HG03060 (cell line): ENCODE results near the gene CALU.

ENCODE experiments used
- ATAC-seq: cut with Tn5 transposase; IDR thresholded peaks from one replicate; pipeline ENCODE4 v1.9.1; 2021; ENCODE audit warnings: low read depth, moderate number of reproducible peaks; ENCODE audit not compliant: unreplicated experiment

CALU gene

DNA sequence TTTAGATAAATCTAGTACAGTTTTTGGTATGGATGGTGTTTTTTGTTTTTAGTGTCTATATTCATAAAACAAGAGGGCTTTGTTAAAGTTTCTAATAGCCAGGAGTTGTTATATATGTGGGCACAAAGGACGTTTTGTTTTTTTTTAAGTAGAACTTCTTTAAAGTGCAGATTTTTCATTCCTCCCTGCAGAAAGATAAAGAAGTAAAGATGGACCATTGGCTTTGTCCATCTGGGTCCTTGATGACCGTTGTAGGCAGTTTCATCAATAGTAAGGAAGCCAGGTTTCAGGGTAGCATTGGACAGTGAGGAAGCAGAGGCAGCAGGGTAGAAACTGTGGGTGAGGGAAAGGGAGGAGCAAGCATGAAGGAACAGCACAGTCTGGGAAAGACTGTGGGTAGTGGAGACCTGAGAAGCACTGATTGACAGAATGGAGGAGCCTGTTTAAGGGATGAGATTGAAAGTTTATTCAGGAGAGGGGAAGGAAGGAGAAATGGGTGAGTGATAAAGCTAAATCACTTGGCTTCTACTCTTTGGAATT, 5.3 kb downstream of the CALU start:
- ATAC-seq = no peak

DNA sequence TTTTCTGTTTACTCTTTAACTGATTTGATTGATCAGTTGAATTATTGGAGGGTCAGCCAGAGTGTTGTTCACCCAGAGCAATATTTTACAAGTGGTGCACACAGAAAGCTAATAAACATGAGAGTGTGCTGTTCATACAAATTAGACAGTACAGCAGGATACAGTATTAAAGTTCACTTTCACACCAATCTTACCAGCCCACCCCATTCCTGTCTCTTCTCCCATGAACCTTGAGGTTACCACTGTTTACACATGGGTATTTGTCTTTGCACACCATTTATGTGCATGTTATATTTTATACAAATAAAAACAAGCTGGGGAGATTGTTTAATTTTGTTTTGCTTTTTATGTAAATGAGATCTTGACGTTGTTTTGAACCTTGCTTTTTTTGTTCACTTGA, 6.5 kb downstream of the CALU start:
- ATAC-seq = no peak

DNA sequence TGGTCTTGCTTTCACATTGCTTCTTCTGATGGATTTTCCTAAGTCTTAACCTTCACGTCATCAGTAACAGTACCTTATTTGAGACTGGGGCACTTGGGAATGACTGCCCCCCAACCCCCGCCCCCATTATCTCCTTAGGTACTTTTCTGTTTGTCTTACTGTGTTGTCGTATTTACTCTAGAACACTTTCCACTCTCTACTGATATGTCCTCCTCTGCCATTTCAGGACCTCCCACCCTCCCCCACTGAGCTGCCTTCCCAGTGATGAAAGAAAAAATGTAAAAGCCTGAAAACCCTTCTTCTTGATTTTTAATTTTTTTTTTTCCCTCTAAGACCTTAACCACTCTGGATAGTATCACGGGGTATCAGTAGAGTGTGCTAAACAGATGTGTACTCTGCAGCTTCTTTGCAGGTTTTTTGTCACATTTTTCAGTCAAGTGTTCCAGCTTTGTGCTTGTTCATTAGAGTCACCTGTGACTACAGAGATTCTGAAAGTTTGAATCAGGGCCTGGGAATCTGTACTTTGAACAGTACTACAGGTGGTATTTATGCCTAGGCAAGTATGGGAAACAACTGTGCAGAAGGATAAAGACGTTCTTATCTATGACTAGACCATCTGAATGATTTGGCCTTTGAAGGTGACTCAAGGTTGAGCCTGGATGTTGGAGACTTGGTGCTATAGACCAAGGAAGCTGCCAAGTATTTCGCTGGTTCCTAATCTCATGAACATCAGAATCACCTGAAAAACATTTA, 8.3 kb downstream of the CALU start:
- ATAC-seq = no peak

DNA sequence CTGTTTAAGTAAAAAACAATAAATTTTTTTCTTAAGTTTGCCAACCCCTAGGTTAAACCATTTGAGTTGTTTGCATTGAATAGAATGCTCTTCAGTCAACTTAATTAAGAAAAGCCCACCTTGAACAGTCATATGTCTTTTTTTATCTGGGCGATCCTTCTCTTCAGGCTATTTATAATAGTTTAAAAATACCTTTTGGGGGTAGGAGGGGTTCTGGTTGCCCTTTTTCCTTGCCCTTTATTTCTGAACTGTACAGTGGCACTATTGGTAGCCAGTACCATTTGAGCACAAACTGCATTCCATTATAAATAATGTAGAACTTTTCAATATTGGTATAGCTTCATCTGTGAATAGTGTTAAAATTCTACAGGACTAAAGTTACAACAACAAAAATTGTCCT, 13.1 kb downstream of the CALU start:
- ATAC-seq = no peak

DNA sequence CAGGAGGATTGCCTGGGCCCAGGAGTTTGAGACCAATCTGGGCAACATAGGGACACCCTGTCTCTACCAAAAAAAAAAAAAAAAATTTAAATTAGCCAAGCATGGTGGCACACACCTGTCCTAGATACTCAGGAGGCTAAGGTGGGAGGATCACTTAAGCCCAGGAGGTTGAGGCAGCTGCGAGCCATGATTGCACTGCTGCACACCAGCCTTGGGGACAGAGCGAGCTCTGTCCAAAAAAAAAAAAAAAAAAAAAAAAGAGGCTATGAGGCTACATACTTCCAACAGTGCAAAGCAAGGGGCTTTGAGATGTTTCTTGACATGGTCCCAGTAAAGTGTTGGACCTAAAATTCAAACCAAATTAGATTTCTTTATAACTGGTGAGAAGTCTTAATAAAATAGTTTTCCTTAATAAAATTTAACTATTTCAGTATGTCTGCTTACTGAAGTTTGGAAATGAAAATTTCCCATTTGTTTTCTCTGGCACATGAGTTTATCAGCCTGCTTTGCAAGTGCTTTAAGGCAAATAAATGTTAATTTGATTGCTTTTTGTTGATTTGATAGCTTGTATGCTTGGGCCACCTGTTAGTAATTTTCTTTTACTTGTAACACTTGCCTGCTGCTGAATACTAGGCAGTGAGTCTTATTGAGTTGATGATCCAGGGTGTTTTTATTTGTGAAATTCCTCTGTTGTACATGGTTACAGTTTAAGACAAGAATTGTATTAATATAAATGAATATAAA, 16.1 kb downstream of the CALU start:
- ATAC-seq = no peak

DNA sequence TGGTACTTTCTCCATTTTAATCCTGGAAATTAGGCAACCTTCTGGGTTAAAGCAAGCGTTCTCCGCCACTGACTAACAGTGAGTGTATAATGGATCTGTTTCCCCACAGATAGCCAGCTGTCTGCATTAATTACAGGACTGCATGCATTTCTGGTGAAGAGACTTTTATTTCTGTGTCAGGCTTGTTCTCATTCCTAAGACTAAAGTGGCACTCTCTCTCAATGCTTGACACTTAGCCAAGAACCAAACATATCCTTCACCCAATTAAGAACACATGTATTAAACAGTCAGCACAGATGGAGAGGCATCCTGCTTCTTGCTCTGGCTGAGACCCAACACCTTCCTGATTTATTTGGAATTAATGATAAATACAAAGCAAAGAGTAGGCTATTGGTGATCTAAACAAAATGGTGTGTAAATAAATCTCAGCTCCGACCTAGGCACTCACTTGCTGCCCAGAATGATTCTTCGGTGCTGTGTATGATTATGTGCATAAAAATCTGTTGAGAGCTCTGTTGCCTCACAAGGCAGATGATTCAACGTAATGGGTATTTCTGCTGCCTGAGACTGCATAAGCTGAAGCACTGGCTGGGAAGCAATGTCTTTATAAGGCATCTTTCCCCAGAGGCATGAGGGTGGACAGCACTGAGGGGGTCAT, 16.8 kb downstream of the CALU start:
- no peak for ATAC-seq

DNA sequence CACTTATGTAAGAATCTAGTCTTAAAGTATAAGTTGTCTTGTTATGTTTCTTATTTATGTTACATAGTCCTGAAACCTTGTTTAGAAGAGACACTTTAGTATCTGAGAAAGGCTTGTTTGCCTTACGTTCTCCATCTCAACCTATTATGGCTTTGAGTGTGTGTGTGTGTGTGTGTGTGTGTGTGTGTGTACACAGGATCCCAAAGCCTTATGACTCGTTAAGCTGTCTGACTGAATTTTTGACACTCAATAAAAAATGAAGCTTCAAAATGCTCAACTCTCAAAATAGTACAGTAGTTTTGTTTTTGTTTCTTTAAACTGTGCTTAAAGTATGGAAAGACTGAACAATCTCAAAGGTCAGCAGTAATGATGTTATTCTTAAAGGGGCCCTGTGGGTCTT, 18.0 kb downstream of the CALU start:
- ATAC-seq = no peak

DNA sequence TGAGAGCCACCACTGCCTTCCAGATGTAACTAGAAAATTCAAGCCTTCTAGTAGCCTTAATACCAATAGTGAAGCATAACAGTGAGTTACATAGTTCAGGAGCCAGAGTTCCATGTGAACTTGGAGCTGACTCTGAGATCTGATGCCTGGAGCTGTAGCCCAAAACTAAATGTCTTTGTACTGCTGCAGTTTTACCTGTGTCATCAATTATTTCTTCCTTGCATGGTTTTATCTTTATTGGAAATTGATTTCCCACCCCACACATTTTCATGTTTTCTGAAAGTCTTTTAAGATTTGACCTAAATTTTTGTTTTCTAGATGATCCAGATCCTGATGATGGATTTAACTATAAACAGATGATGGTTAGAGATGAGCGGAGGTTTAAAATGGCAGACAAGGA, 19.4 kb downstream of the CALU start:
- ATAC-seq = no peak

DNA sequence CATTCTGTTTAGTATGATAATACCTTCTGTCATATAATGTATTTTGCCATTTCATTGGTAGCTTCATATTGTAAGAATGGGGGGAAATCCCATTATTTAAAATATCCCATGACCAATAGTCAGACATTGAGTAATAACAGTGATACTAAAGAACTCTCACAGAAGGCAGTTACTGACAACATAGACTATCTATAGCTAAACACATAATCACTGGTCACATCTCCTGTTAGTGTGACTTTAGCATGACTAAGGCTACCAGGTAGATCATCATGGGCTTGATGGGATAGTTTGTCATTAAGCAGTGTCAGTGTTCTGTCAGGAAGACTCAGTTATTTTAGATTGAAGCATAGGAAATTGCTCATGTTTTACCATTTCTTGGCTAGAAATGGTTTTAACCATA, 20.1 kb downstream of the CALU start:
- ATAC-seq = no peak

DNA sequence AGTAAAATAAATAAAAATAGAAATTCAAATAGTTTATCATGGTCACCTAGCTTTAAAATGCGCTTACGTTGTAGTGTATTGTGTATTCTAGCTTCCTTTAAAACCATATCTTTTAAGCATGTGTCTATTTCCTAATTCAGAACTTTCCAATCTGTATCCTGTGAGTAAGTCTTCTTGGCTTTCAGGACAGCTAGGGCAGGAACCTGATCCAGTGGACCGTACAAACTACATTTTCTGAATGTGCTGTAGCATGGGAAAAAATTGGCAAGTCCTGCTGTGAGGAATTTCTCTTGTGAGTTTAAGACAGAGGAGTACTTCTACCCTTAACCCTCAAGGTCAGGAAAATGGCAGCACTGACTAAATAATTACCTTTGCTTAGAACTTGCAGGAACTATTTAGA, 24.4 kb downstream of the CALU start:
- ATAC-seq = no peak

DNA sequence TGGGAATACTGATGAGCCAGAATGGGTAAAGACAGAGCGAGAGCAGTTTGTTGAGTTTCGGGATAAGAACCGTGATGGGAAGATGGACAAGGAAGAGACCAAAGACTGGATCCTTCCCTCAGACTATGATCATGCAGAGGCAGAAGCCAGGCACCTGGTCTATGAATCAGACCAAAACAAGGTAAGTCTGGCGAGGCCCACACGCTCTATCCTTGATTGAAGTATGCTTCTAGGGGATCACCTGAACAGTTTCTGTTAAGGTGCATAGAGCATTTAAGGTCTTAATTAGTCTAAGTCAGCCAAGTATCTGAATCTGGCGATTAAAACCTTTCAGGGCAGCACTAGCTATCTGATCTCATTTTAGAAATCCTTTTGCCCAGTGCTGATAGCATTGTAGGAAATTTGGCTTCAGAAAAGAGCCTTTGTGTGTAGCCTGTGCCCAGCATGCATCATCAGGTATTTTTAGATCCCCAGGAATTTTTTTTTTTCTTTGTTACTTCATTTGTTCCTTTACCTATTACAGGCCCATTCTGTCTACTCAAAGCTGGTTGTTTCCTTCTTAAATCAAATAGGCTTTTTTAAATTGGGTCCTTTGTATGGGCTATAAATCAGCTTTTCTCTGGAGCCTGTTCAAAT, 28.4 kb downstream of the CALU start:
- no peak for ATAC-seq

DNA sequence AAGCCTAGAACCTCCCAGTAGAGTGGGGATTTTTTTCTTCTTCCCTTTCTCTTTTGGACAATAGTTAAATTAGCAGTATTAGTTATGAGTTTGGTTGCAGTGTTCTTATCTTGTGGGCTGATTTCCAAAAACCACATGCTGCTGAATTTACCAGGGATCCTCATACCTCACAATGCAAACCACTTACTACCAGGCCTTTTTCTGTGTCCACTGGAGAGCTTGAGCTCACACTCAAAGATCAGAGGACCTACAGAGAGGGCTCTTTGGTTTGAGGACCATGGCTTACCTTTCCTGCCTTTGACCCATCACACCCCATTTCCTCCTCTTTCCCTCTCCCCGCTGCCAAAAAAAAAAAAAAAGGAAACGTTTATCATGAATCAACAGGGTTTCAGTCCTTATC, 31.1 kb downstream of the CALU start:
- no peak for ATAC-seq

DNA sequence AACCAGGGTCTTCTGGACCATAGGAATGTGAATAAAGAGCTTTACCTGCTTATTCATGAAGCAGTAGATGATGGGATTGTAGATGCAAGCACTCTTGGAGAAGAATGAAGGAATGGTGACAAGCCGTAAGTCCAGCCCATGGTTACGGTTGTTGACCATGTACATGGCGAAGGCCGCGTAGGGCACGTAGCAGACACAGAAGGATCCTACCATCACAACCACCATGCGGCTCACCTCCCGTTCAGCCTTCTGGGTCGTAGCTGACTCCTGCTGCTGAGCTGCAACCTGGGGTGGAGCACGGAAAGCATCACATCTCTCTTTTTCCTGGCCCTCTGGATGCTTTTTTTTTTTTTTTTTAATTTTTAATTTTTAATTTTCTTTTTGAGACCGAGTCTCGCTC, 34.4 kb downstream of the CALU start:
- no peak for ATAC-seq

DNA sequence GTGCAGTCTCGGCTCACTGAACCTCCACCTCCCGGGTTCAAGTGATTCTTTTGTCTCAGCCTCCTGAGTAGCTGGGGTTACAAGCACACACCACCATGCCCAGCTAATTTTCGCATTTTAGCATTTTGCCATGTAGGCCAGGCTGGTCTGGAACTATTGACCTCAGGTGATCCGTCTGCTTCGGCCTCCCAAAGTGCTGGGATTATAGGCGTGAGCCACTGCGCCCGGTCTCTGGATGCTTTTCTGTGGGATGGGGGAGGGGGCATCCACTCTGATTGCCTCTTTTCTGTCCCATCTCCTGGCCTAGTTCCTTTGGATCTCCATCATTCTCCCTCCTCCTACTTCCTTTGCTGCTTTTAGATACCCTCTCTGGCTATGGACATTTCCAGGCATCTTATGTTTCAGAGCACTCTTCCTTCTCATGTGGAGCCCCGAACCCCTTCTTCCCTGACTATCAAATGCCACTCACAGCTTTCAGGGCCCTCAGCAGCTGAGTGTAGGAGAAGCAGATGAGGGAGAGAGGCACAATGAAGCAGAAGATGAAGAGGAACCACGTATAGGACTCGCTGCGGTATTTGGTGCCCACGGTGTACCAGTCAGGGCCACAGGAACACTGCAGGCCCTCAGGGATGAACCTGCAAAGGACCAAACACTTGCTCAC, 35.0 kb downstream of the CALU start:
- ATAC-seq = no peak

DNA sequence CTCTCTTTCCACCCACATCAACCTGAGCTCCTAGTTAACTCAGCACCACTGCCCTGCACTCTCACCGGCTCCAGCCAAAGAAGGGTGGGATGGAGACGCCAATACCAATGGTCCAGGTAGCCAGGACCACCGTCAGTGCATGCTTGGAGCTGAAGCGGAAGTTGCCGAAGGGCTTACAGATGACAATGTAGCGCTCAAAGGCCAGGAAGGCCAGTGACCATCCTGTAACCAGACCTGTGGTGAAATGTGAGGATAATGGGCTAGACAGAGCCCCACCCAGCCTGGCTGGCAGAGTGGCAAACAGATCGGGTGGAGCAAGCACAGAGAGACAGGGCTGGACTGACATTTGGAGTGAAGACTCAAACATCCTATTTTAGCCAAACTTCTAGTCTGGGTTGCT, 35.8 kb downstream of the CALU start:
- no peak for ATAC-seq

DNA sequence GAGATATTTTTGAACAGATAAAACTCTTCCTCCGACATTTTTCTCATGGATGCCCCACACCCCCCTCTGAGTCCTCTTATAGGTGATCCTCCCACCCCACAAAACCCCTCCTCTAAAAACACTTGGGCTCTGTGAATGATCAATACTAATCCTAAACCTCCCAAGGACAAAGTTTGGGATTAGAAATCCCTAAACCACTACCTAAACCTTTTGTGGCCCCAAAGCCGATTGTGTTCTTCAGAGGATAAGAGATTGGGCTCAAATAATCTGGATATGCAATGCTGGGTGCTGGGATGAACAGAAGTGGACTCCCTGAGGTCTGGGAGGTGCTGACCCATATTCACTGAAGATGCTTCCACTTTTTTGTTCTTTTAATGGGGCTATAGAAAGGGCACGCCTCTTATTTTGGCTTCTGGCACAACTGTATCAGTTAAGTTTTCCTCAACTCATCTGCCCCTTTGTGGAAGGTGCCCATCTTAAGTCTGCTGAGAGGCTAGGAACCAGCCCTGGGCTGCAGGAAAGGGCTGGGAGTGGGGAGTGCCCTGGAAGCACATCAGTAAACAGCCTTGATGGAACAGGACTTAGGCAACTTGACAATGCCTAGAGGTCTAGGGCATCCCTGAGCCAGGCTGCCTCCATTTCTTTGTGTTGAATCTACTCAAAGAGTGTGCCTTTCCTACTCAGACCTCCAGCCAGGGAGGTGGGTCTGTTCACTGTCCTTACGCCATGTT, 36.8 kb downstream of the CALU start, which contains the start of gene OPN1SW:
TSS of gene OPN1SW (minus strand) at position 51 of the 731 bp plus-strand sequence. CDS start at position 38, 13 bp downstream.
- ATAC-seq = no peak

DNA sequence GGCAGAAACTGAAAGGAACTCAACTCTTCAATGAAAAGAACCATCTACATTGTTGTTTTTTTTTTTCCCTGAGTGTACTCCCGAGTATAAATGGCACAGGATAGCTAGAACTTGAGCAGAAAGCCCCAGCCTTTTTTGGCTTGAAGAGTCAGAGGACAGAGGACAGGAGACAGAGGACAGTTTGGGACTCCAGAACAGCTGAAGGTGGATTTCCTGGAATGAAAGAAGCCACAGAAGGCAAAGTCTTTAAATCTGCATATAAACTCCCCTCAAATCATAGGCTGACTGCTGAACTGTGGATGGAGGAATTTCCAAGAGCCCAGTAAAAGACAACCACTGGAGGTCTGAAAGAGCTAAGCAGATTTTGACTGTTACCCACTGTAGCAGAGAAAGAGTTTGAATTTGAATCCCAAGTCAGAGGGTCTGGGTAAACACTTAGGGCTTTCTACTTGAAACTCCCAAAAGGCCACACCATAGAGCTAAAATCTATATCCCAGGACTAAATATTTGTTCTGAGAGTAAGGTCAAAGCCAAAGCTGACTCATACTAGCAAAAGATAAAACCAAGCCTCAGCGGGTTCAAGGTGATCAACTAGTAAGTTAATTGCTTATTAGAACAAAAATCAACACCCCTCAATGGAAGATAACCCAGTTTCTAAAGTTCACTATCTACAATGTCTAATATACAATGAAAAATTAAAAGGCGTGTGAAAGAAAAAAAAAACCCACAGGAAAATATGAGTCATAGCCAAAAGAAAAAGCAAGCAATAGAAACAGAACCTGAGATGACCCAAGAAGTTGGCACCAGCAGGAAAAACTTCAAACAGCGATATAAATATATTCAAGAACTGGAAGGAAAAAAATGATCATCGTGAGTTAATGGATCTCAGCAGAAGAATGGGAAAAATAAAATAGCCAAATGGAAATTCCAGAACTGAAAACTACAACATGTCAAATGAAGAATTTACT, 38.3 kb downstream of the CALU start:
- ATAC-seq = no peak

DNA sequence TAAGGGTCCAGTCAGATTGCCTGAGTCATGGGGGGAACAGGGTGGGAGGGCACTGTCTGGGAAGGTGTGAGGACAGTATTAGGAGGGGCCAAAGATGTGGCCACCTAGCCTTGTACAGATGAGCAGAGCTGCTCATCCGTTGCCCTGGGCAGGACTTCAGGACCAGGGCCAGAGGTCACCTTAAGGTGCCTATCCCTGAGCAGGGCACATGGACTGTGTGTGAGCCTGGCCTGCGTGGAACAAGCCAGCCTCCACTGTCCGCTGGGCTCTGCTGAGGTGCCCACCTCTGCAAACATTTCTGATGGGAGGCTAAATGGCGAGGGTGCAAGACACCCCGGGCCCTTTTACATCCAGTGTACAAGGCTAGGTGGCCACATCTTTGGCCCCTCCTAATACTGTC, 39.8 kb downstream of the CALU start:
- ATAC-seq = no peak

DNA sequence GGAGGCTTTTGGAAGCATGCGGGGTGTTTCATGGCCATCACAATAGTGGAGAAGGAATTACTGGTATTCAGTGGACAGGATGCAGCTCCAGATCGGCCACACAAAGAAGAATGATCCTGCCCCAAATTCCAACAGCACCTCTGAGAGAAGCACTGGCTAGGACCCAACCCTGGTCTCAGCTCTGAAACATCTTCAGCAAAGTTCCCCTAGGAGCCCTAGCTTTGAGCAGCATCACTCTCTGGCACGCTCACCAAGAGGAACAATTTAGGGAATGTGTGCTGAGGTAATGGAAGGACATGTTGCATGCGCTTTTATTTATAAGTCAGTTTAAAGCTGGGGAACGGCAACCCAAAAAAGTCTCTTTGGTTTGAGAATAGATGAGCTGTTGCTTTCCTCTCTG, 42.0 kb downstream of the CALU start:
- ATAC-seq = no peak
